Measurements from ENCODE around the gene RALGAPB.

The RALGAPB gene

GRCh38 chr20:38531021-38531420 lies 58.4 kb downstream of the RALGAPB start:
- TF ChIP-seq CTCF (IDR thresholded peaks at IDR 0.05; ENCODE audit: low read depth, low read length, missing control alignments): no peak
- no peak overlapping the region for H3K4me3 ChIP-seq (ENCODE audit: low read depth, low read length)
- DNase-seq (ENCODE audit: low read depth): no peak

GRCh38 chr20:38534756-38535155 lies 62.1 kb downstream of the RALGAPB start:
- no peak for TF ChIP-seq CTCF (IDR thresholded peaks at IDR 0.05; ENCODE audit: low read depth, low read length, missing control alignments)
- DNase-seq (ENCODE audit: low read depth): no peak
- H3K4me3 ChIP-seq (ENCODE audit: low read depth, low read length): no peak overlapping the region

GRCh38 chr20:38536310-38536709 lies 63.7 kb downstream of the RALGAPB start:
- no peak overlapping the region for H3K4me3 ChIP-seq (ENCODE audit: low read depth, low read length)
- TF ChIP-seq CTCF (IDR thresholded peaks at IDR 0.05; ENCODE audit: low read depth, low read length, missing control alignments): no peak
- no peak for DNase-seq (ENCODE audit: low read depth)

GRCh38 chr20:38537176-38537575 lies 64.5 kb downstream of the RALGAPB start:
- no peak for TF ChIP-seq CTCF (IDR thresholded peaks at IDR 0.05; ENCODE audit: low read depth, low read length, missing control alignments)
- no peak overlapping the region for H3K4me3 ChIP-seq (ENCODE audit: low read depth, low read length)
- DNase-seq (ENCODE audit: low read depth): no peak

- no peak for DNase-seq (ENCODE audit: low read depth)
- TF ChIP-seq CTCF (IDR thresholded peaks at IDR 0.05; ENCODE audit: low read depth, low read length, missing control alignments): no peak
- no peak overlapping the region for H3K4me3 ChIP-seq (ENCODE audit: low read depth, low read length)
Observed at GRCh38 chr20:38538789-38539188, 66.1 kb downstream of the RALGAPB start.

- no peak for TF ChIP-seq CTCF (IDR thresholded peaks at IDR 0.05; ENCODE audit: low read depth, low read length, missing control alignments)
- DNase-seq (ENCODE audit: low read depth): peak; percentile 49
- H3K4me3 ChIP-seq (ENCODE audit: low read depth, low read length): no peak overlapping the region
Observed at GRCh38 chr20:38543014-38543906, 70.6 kb downstream of the RALGAPB start.

GRCh38 chr20:38545771-38546170 lies 73.1 kb downstream of the RALGAPB start:
- no peak for DNase-seq (ENCODE audit: low read depth)
- no peak overlapping the region for H3K4me3 ChIP-seq (ENCODE audit: low read depth, low read length)
- no peak for TF ChIP-seq CTCF (IDR thresholded peaks at IDR 0.05; ENCODE audit: low read depth, low read length, missing control alignments)
